ENCODE data around the gene CMTM5.
"Not testable (repeated sequence)": the region's sequence is repeated elsewhere in the genome, so short reads cannot be mapped to it uniquely, and the experiment has no call there.

CMTM5 gene

DNA sequence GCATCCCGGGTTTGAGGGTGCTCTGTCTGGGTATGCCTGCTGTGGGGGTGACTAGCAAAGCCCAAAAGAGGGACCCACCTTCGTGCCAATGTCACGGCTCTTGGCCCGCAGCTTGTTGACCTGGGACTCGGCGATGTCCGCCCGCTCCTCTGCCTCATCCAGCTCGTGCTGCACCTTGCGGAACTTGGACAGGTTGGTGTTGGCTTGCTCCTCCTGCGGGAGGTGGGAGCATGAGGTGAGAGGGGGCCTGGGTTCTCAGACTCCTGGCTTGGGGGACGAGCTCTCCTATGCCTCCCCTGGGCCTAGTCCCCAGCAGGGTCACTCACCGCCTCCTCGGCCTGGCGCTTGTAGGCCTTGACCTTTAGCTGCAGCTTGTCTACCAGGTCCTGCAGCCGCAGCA, 36.8 kb downstream of the CMTM5 start:
- Histone ChIP-seq H3K27ac (no peak overlapping the region), H3K27me3 (no peaks in the 10 kb centered on the region), H3K4me3 (ENCODE audit: low read depth in 1 of 2, low read length in 1 of 2) (no peak overlapping the region), H3K9me3 (no peaks in the 10 kb centered on the region), H3K4me1 (ENCODE audit: control insufficient read depth in 1 of 2, insufficient read depth in 1 of 2, low read depth in 1 of 2, low read length in 1 of 2) (no peaks in the 10 kb centered on the region), H3K36me3 (no peaks in the 10 kb centered on the region)
- TF ChIP-seq, protein P1, sequence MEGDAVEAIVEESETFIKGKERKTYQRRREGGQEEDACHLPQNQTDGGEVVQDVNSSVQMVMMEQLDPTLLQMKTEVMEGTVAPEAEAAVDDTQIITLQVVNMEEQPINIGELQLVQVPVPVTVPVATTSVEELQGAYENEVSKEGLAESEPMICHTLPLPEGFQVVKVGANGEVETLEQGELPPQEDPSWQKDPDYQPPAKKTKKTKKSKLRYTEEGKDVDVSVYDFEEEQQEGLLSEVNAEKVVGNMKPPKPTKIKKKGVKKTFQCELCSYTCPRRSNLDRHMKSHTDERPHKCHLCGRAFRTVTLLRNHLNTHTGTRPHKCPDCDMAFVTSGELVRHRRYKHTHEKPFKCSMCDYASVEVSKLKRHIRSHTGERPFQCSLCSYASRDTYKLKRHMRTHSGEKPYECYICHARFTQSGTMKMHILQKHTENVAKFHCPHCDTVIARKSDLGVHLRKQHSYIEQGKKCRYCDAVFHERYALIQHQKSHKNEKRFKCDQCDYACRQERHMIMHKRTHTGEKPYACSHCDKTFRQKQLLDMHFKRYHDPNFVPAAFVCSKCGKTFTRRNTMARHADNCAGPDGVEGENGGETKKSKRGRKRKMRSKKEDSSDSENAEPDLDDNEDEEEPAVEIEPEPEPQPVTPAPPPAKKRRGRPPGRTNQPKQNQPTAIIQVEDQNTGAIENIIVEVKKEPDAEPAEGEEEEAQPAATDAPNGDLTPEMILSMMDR (IDR thresholded peaks at IDR 0.05): no peak

DNA sequence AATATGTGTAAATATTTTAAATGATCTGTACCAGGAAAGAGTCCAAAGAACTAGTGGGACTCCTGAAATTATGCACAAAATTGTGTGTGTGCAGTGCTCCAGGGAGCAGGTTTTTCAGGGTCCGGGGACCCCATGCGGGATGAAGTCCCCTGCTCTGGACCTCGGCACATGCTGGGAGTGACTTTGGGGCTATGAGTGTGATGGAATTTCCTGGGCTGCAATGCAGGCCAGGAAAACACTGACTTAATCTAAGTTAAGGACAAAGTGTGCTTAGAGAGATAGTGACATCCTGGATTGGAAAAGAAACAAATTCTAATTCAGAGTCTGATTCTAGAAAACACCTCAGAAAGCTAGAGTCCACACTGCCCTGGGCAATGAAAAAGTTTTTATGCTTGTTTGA, 37.4 kb downstream of the CMTM5 start:
- H3K4me1 ChIP-seq (ENCODE audit: control insufficient read depth in 1 of 2, insufficient read depth in 1 of 2, low read depth in 1 of 2, low read length in 1 of 2): no peaks in the 10 kb centered on the region
- TF ChIP-seq, protein P1 (IDR thresholded peaks at IDR 0.05): no peak
- no peak overlapping the region for H3K4me3 ChIP-seq (ENCODE audit: low read depth in 1 of 2, low read length in 1 of 2)

DNA sequence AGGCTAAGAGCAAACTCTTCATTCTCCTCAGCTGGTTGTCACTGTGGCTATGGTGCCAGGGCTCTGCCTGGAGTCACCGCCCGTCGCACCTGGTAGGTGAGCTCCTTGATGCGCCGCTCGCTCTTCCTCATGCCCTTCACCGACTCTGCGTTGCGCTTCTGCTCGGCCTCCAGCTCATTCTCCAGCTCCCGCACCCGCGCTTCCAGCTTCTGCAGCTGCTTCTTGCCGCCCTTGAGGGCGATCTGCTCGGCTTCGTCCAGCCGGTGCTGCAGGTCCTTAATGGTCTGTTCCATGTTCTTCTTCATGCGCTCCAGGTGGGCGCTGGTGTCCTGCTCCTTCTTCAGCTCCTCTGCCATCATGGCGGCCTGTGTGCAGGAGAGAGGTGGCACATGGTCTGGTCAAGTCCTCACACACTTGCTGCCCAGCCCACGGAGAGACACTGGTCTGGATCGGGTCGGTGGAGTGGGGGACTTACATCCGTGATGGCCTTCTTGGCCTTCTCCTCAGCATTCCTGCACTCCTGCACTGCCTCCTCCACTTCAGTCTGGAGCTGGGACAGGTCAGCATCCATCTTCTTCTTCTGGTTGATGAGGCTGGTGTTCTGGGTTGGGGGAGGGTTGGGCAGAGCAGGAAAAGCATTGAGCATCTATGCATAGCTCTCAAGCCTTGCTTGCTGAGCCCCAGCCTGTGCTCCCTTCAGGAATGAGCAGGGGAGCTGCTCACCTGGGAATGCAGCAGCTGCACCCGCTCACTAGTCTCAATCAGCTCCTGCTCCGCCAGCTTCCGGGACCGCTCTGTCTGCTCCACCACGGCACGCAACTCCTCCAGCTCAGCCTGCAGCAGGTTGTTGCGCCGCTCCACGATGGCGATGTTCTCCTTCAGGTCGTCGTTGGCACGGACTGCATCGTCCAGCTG, 38.3 kb downstream of the CMTM5 start:
- Histone ChIP-seq H3K9me3 (no peaks in the 10 kb centered on the region), H3K4me3 (ENCODE audit: low read depth in 1 of 2, low read length in 1 of 2) (no peak overlapping the region), H3K36me3 (no peaks in the 10 kb centered on the region), H3K27ac (no peak overlapping the region), H3K4me1 (ENCODE audit: control insufficient read depth in 1 of 2, insufficient read depth in 1 of 2, low read depth in 1 of 2, low read length in 1 of 2) (no peaks in the 10 kb centered on the region), H3K27me3 (peaks cover 4% of the 10 kb centered on the region)
- TF ChIP-seq, protein P1 (IDR thresholded peaks at IDR 0.05): no peak

More for the DNA sequence above, 37.4 kb downstream of the CMTM5 start:
- H3K27me3 ChIP-seq: peaks cover 3% of the 10 kb centered on the region
- H3K9me3 ChIP-seq: no peaks in the 10 kb centered on the region
- H3K36me3 ChIP-seq: no peaks in the 10 kb centered on the region
- no peak overlapping the region for H3K27ac ChIP-seq

DNA sequence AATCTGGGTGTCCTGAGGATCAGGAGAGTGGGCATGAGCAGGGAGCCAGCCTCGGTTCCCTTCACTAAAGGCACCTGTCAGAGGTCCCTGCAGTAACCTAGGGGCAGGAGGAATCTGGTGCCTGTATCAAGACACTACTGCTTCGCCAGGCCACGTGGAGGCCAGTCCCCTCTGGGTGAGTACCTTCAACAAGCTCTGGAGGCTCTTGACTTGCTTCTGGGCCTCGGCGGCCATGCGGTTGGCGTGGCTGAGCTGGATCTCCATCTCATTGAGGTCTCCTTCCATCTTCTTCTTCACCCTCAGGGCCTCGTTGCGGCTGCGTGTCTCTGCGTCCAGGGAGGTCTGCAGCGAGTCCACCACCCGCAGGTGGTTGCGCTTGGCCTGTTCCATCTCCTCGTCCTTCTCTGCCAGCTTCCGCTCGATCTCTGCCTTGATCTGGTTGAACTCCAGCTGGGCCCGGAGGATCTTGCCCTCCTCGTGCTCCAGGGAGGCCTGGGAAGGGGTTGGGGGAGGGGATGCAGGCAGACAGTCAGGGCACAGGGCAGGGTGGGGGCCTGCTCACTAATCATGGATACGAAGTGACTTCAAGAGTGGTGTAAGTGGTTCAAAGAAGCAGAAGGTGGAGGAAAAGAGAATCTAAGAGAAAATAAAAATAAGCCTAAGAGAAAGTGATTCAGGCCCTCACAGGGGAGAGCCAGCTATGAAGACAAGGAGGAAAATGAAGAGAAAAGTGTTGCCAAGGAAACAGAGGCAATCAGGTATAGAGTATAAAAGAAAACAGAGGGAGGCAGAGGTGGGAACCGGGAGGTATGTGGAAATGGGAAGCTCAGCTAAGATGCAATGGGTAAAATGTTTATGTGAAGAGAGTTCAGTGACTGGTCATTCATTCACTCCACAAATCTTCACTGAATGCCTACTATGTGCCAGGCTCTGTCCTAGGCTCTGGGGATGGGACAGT, 39.3 kb downstream of the CMTM5 start:
- Histone ChIP-seq H3K4me3 (ENCODE audit: low read depth in 1 of 2, low read length in 1 of 2) (no peak overlapping the region), H3K4me1 (ENCODE audit: control insufficient read depth in 1 of 2, insufficient read depth in 1 of 2, low read depth in 1 of 2, low read length in 1 of 2) (no peaks in the 10 kb centered on the region), H3K9me3 (no peaks in the 10 kb centered on the region), H3K27ac (no peak overlapping the region), H3K36me3 (no peaks in the 10 kb centered on the region), H3K27me3 (peaks cover 4% of the 10 kb centered on the region)
- TF ChIP-seq, protein P1 (IDR thresholded peaks at IDR 0.05): no peak

DNA sequence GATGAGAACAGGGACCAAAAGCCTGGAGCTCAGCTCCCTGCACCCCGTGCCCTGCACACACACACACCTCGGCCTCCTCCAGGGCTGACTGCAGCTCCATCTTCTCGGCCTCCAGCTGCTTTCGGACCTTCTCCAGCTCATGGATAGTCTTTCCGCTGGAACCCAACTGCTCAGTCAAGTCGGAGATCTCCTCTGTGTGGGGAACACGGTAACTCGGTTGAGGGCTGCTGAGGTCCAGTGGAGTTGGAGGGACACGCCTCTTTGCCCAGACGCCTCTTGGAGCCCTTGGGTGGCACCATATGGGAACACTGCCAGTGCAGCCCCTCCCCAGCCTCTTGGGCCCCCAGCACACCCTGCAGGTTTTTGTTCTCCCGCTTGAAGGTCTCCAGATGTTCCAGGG, 40.0 kb downstream of the CMTM5 start:
- H3K9me3 ChIP-seq: no peaks in the 10 kb centered on the region
- no peak overlapping the region for H3K27ac ChIP-seq
- H3K4me1 ChIP-seq (ENCODE audit: control insufficient read depth in 1 of 2, insufficient read depth in 1 of 2, low read depth in 1 of 2, low read length in 1 of 2): no peaks in the 10 kb centered on the region
- H3K4me3 ChIP-seq (ENCODE audit: low read depth in 1 of 2, low read length in 1 of 2): no peak overlapping the region
- TF ChIP-seq, protein P1 (IDR thresholded peaks at IDR 0.05): no peak
- peaks cover 4% of the 10 kb centered on the region for H3K27me3 ChIP-seq
- no peaks in the 10 kb centered on the region for H3K36me3 ChIP-seq

DNA sequence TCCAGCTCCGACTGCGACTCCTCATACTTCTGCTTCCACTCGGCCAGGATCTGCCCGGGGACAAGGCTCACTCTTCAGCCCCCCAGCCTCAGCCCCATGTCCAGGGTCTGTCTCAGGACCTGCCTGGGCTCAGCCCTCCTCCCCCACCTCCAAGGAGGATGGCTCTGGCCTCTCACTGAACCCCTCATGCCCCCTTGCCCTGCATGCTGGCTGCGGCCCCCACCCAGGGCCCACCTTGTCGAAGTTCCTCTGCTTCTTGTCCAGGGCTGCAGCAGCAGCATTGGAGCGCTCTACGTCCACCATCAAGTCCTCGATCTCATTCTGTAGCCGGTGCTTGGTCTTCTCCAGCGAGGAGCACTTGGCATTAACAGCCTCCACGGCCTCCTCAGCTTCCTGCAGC, 40.4 kb downstream of the CMTM5 start:
- not testable (repeated sequence) for H3K4me1 ChIP-seq (ENCODE audit: control insufficient read depth in 1 of 2, insufficient read depth in 1 of 2, low read depth in 1 of 2, low read length in 1 of 2); H3K27me3 ChIP-seq; H3K27ac ChIP-seq; H3K4me3 ChIP-seq (ENCODE audit: low read depth in 1 of 2, low read length in 1 of 2); H3K9me3 ChIP-seq; H3K36me3 ChIP-seq
